ENCODE data around the gene TMEM38B. TPM values are rescaled to one million over a fixed set of nuclear protein-coding genes. Genes with fewer than 3 reads are reported as not detected.
"Not testable (repeated sequence)": the region's sequence is repeated elsewhere in the genome, so short reads cannot be mapped to it uniquely, and the experiment has no call there.

The TMEM38B gene
- total RNA-seq, 1 experiment from 2014 or later: 19.5 TPM

DNA sequence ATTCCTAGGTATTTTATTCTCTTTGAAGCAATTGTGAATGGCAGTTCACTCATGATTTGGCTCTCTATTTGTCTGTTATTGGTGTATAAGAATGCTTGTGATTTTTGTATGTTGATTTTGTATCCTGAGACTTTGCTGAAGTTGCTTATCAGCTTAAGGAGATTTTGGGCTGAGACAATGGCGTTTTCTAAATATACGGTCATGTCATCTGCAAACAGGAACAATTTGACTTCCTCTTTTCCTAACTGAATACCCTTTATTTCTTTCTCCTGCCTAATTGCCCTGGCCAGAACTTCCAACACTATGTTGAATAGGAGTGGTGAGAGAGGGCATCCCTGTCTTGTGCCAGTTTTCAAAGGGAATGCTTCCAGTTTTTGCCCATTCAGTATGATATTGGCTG is 92.5 kb downstream of the TMEM38B start:
- POLR2A ChIA-PET (ENCODE audit: unreplicated experiment); H3F3A ChIP-seq (ENCODE audit: insufficient read depth, low read depth); H3K4me2 ChIP-seq; H3K36me3 ChIP-seq (ENCODE audit: low read depth); H3K27me3 ChIP-seq (ENCODE audit: insufficient read depth, low read depth); H3K79me2 ChIP-seq (ENCODE audit: low read depth); BruUV-seq (replicated peaks); H3K4me3 ChIP-seq; DNase-seq; H4K20me1 ChIP-seq (ENCODE audit: insufficient read depth); H3K4me1 ChIP-seq (replicated peaks; ENCODE audit: insufficient read depth); H2AFZ ChIP-seq; H3K9me2 ChIP-seq (ENCODE audit: insufficient read depth); H3K9me3 ChIP-seq (ENCODE audit: insufficient read depth, low read depth); intact Hi-C loops (cut with micrococcal nuclease; ENCODE audit: unreplicated experiment); H3K27ac ChIP-seq; CTCF ChIA-PET: not testable (repeated sequence)

DNA sequence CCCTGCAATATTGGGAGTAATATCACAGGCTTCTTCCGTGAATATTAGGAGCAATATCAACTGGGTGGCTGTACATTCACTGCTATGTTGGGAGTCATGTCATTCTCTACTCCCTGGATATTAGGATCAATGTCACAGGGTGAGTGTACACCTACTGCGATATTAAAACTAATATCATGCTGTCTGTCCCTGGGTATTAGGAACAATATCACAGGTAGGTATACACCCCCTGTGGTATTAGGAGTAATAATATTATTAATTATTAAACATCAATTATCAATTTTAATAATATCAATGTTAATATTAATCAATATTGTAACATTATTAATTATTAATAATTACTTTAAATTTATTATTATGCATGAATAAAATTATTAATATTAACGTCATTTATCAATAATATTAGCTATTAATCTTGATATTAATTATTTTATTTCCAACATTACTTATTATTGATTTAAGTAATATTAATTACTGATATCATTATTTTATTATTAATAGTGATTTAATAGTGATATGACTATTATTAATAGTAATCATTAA is 121.9 kb downstream of the TMEM38B start:
- no peaks in the 10 kb centered on the region for H3K79me2 ChIP-seq (ENCODE audit: low read depth)
- no peaks in the 10 kb centered on the region for H4K20me1 ChIP-seq (ENCODE audit: insufficient read depth)
- no peak overlapping the region for H3K4me3 ChIP-seq
- TF ChIP-seq CTCF (conservative IDR thresholded peaks at IDR 0.05): no peak
- TF ChIP-seq EZH2 (IDR thresholded peaks at IDR 0.05; ENCODE audit: low read depth): no peak
- H3F3A ChIP-seq (ENCODE audit: insufficient read depth, low read depth): no peaks in the 10 kb centered on the region
- H3K27ac ChIP-seq: no peak overlapping the region
- H3K9me3 ChIP-seq (ENCODE audit: insufficient read depth, low read depth): no peaks in the 10 kb centered on the region
- no peak overlapping the region for H3K4me2 ChIP-seq
- CTCF ChIA-PET: no interaction called here
- DNase-seq: no peak
- no peaks in the 10 kb centered on the region for H3K9me2 ChIP-seq (ENCODE audit: insufficient read depth)
- H3K36me3 ChIP-seq (ENCODE audit: low read depth): no peaks in the 10 kb centered on the region
- POLR2A ChIA-PET (ENCODE audit: unreplicated experiment): no interaction called here
- no peak overlapping the region for H2AFZ ChIP-seq
- intact Hi-C loops (cut with micrococcal nuclease; ENCODE audit: unreplicated experiment): no loop called here
- H3K27me3 ChIP-seq (ENCODE audit: insufficient read depth, low read depth): no peaks in the 10 kb centered on the region
- H3K4me1 ChIP-seq (replicated peaks; ENCODE audit: insufficient read depth): no peaks in the 10 kb centered on the region
- BruUV-seq (replicated peaks): no TSS peak

DNA sequence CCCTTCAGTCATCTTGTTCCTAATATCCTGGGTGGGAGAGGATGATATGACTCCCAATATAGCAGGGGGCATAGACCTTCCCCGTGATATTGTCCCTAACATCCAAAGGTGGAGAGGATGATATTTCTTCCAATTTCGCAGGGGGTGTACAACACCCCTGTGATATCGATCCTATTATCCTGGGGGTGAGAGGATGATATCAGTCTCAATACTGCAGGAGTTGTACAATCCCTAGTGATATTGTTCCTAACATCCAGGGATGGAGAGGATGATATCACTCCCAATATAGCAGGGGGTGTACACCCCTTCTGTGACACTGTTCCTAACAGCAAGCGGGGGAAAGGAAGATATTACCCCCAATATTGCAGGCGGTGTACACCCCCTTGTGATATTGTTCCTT is 122.6 kb downstream of the TMEM38B start:
- CTCF ChIA-PET: no interaction called here
- Histone ChIP-seq H3K4me1 (replicated peaks; ENCODE audit: insufficient read depth) (no peaks in the 10 kb centered on the region), H3K36me3 (ENCODE audit: low read depth) (no peaks in the 10 kb centered on the region), H3K27ac (no peak overlapping the region), H3K4me2 (no peak overlapping the region), H3K27me3 (ENCODE audit: insufficient read depth, low read depth) (no peaks in the 10 kb centered on the region), H3F3A (ENCODE audit: insufficient read depth, low read depth) (no peaks in the 10 kb centered on the region), H2AFZ (no peak overlapping the region), H3K79me2 (ENCODE audit: low read depth) (no peaks in the 10 kb centered on the region), H3K9me3 (ENCODE audit: insufficient read depth, low read depth) (no peaks in the 10 kb centered on the region), H3K9me2 (ENCODE audit: insufficient read depth) (no peaks in the 10 kb centered on the region), H4K20me1 (ENCODE audit: insufficient read depth) (no peaks in the 10 kb centered on the region), H3K4me3 (no peak overlapping the region)
- no peak for DNase-seq
- POLR2A ChIA-PET (ENCODE audit: unreplicated experiment): no interaction called here
- no TSS peak for BruUV-seq (replicated peaks)
- TF ChIP-seq CTCF (conservative IDR thresholded peaks at IDR 0.05): no peak
- no peak for TF ChIP-seq EZH2 (IDR thresholded peaks at IDR 0.05; ENCODE audit: low read depth)
- intact Hi-C loops (cut with micrococcal nuclease; ENCODE audit: unreplicated experiment): no loop called here

GRCh38 chr9:105818903-105819302 is 124.6 kb downstream of the TMEM38B start:
- no peak for TF ChIP-seq CTCF (conservative IDR thresholded peaks at IDR 0.05)
- TF ChIP-seq EZH2 (IDR thresholded peaks at IDR 0.05; ENCODE audit: low read depth): no peak
- no TSS peak for BruUV-seq (replicated peaks)

More at GRCh38 chr9:105818903-105819302, 124.6 kb downstream of the TMEM38B start:
- H3K9me2 ChIP-seq (ENCODE audit: insufficient read depth): no peaks in the 10 kb centered on the region
- no peaks in the 10 kb centered on the region for H3K9me3 ChIP-seq (ENCODE audit: insufficient read depth, low read depth)
- no peaks in the 10 kb centered on the region for H4K20me1 ChIP-seq (ENCODE audit: insufficient read depth)
- CTCF ChIA-PET: no interaction called here
- no peaks in the 10 kb centered on the region for H3K4me1 ChIP-seq (replicated peaks; ENCODE audit: insufficient read depth)
- no peak overlapping the region for H2AFZ ChIP-seq
- POLR2A ChIA-PET (ENCODE audit: unreplicated experiment): no interaction called here
- no peak for DNase-seq
- no peaks in the 10 kb centered on the region for H3K36me3 ChIP-seq (ENCODE audit: low read depth)
- H3F3A ChIP-seq (ENCODE audit: insufficient read depth, low read depth): no peaks in the 10 kb centered on the region
- H3K79me2 ChIP-seq (ENCODE audit: low read depth): no peaks in the 10 kb centered on the region
- no peak overlapping the region for H3K4me2 ChIP-seq
- no peak overlapping the region for H3K4me3 ChIP-seq
- intact Hi-C loops (cut with micrococcal nuclease; ENCODE audit: unreplicated experiment): no loop called here
- H3K27ac ChIP-seq: no peak overlapping the region
- H3K27me3 ChIP-seq (ENCODE audit: insufficient read depth, low read depth): no peaks in the 10 kb centered on the region

Data from PC-9 (cell line).